CD14-positive monocyte (primary cell): Measurements from ENCODE around the gene SLC6A1. TPM values are rescaled to one million over a fixed set of nuclear protein-coding genes. Genes with fewer than 3 reads are reported as not detected.

Experiments used
- DNase-seq, 3 donors: peaks; one replicate each; pipeline ENCODE4 v3.0.0-alpha.2; 2011 to 2022
- H2AFZ ChIP-seq: 2 replicates; pipeline ENCODE4 v1.6.0; 2012; ENCODE audit warnings: mild to moderate bottlenecking, low read depth, low read length, inconsistent platforms; ENCODE audit not compliant: insufficient read depth, poor library complexity, severe bottlenecking
- H3K27ac ChIP-seq, 2 donors: 1 replicate in 1 of 2; 2 replicates in 1 of 2; pipeline ENCODE4 v1.5.1; 2012 to 2013; ENCODE audit warnings: low read length in 2 of 2, control low read depth in 1 of 2, inconsistent platforms in 1 of 2, low read depth in 1 of 2, mild to moderate bottlenecking in 1 of 2
- H3K27me3 ChIP-seq, 2 donors: one replicate each; pipeline versions ENCODE4 v1.6.0 to v1.6.1; 2011 to 2013; ENCODE audit warnings: low read length in 2 of 2; ENCODE audit not compliant: control insufficient read depth in 2 of 2, insufficient read depth in 2 of 2
- H3K36me3 ChIP-seq, 2 donors: replicated peaks in 1 of 2; 1 replicate in 1 of 2; 2 replicates in 1 of 2; pipeline versions ENCODE4 v1.5.1 to v1.6.1; 2012 to 2013; ENCODE audit warnings: low read length in 2 of 2, control low read depth in 1 of 2, inconsistent platforms in 1 of 2, mild to moderate bottlenecking in 1 of 2; ENCODE audit not compliant: insufficient read depth in 2 of 2, control insufficient read depth in 1 of 2
- H3K4me1 ChIP-seq, 2 donors: 1 replicate in 1 of 2; 2 replicates in 1 of 2; pipeline versions ENCODE4 v1.5.1 to v1.6.1; 2012 to 2013; ENCODE audit warnings: low read length in 2 of 2, control low read depth in 1 of 2, inconsistent platforms in 1 of 2, mild to moderate bottlenecking in 1 of 2, moderate library complexity in 1 of 2; ENCODE audit not compliant: insufficient read depth in 2 of 2, control insufficient read depth in 1 of 2
- H3K4me2 ChIP-seq: replicated peaks from 2 replicates; pipeline ENCODE3; 2012; ENCODE audit warnings: low read length, moderate library complexity, mild to moderate bottlenecking; ENCODE audit not compliant: poor library complexity, severe bottlenecking; ENCODE audit errors: extremely low read depth
- H3K4me3 ChIP-seq, 3 experiments: fragments of 200-600 bp in 1 of 3; sonication (generic) in 1 of 3; replicated peaks in 1 of 3; 1 replicate in 2 of 3; 2 replicates in 1 of 3; pipeline ENCODE4 v1.5.1; 2011 to 2013; ENCODE audit warnings: low read length in 3 of 3, mild to moderate bottlenecking in 3 of 3, control low read depth in 2 of 3, low read depth in 2 of 3, inconsistent platforms in 1 of 3, moderate library complexity in 1 of 3
- H3K79me2 ChIP-seq: 2 replicates; pipeline ENCODE4 v1.6.0; 2012; ENCODE audit warnings: mild to moderate bottlenecking, control low read depth, inconsistent platforms, low read length, moderate library complexity; ENCODE audit not compliant: insufficient read depth
- H3K9ac ChIP-seq: 2 replicates; pipeline ENCODE4 v1.6.0; 2017; ENCODE audit warnings: low read length, mild to moderate bottlenecking; ENCODE audit not compliant: insufficient read depth, poor library complexity, severe bottlenecking
- H3K9me3 ChIP-seq, 2 donors: replicated peaks in 1 of 2; 1 replicate in 1 of 2; 2 replicates in 1 of 2; pipeline versions ENCODE4 v1.5.1 to v1.6.1; 2012 to 2013; ENCODE audit warnings: low read length in 2 of 2, control low read depth in 1 of 2; ENCODE audit not compliant: control insufficient read depth in 1 of 2, insufficient read depth in 1 of 2
- H4K20me1 ChIP-seq: 2 replicates; pipeline ENCODE4 v1.6.0; 2012; ENCODE audit warnings: mild to moderate bottlenecking, low read length, control low read depth, moderate library complexity; ENCODE audit not compliant: insufficient read depth
- H3K27ac Mint-ChIP-seq, 7 donors: one replicate each; pipeline ENCODE4 v1.8.0; 2020; ENCODE audit warnings: mild to moderate bottlenecking in 7 of 7, mixed read lengths in 7 of 7, moderate library complexity in 6 of 7, inconsistent platforms in 2 of 7
- H3K27me3 Mint-ChIP-seq, 3 donors: one replicate each; pipeline ENCODE4 v1.8.0; 2021 to 2022; ENCODE audit warnings: low read depth in 3 of 3, mild to moderate bottlenecking in 3 of 3, mixed read lengths in 3 of 3, moderate library complexity in 3 of 3, inconsistent platforms in 1 of 3
- H3K36me3 Mint-ChIP-seq, 2 donors: one replicate each; pipeline ENCODE4 v1.8.0; 2020; ENCODE audit warnings: mixed read lengths in 2 of 2, inconsistent platforms in 1 of 2, mild to moderate bottlenecking in 1 of 2
- H3K4me1 Mint-ChIP-seq: one replicate; pipeline ENCODE4 v1.8.0; 2020; ENCODE audit warnings: mild to moderate bottlenecking, mixed read lengths
- H3K4me3 Mint-ChIP-seq, 2 donors: one replicate each; pipeline ENCODE4 v1.8.0; 2020; ENCODE audit warnings: mild to moderate bottlenecking in 2 of 2, mixed read lengths in 2 of 2, moderate library complexity in 1 of 2
- H3K9me3 Mint-ChIP-seq, 7 donors: one replicate each; pipeline ENCODE4 v1.8.0; 2020 to 2022; ENCODE audit warnings: mixed read lengths in 7 of 7, mild to moderate bottlenecking in 6 of 7, moderate library complexity in 6 of 7, inconsistent platforms in 2 of 7
- CTCF ChIP-seq: fragments of 200-600 bp; IDR thresholded peaks from one replicate; pipeline ENCODE4 v1.8.0; 2022; ENCODE audit warnings: antibody characterized with exemption, mild to moderate bottlenecking
- WGBS: methylation state at CpG from one replicate; pipeline ENCODE4 v1.1.5; 2013; ENCODE audit warnings: missing lambda C conversion rate; ENCODE audit not compliant: insufficient coverage; 5-methylcytosine and 5-hydroxymethylcytosine counted together
- intact Hi-C, 2 donors: fragments of 100-400 bp; cut with micrococcal nuclease; formaldehyde crosslinking; loops; one replicate each; pipeline versions ENCODE4 v1.15.0 to v1.15.1; 2023
- polyA plus RNA-seq, 3 donors: library from polyadenylated mRNA; depleted of rRNA in 1 of 3; unstranded in 2 of 3; stranded (reverse) in 1 of 3; fragments of 300-500 nt in 2 of 3; fragments of >200 nt in 1 of 3; fragmentation: Illumina TruSeq in 2 of 3; gene quantifications; 1 replicate in 2 of 3; 2 replicates in 1 of 3; pipeline ENCODE4 v1.2.3, GENCODE V29; 2012 to 2021

The SLC6A1 gene
- polyA plus RNA-seq, 3 donors, result not detected

GRCh38 chr3:11022115-11022514 is 29.6 kb downstream of the SLC6A1 start:
- H3K36me3 ChIP-seq, result no peaks in the 10 kb centered on the region
- TF ChIP-seq CTCF, result no peak
- no peak overlapping the region for H3K4me3 Mint-ChIP-seq
- no peak overlapping the region for H3K4me2 ChIP-seq
- no peaks in the 10 kb centered on the region for H3K4me1 ChIP-seq
- no peaks in the 10 kb centered on the region for H4K20me1 ChIP-seq
- intact Hi-C loops, result no loop called here
- H3K4me3 ChIP-seq, result no peak overlapping the region
- no peak overlapping the region for H2AFZ ChIP-seq
- H3K36me3 Mint-ChIP-seq, result no peaks in the 10 kb centered on the region
- peaks cover 0 to 10% of the 10 kb centered on the region in 2 donors for H3K9me3 ChIP-seq
- WGBS, result 90% methylated on average over 2 of the region's 10 CpGs
- no peaks in the 10 kb centered on the region for H3K79me2 ChIP-seq
- H3K9ac ChIP-seq, result no peak overlapping the region
- no peaks in the 10 kb centered on the region for H3K27me3 ChIP-seq
- H3K27me3 Mint-ChIP-seq, result peaks cover 10 to 26% (median 13%) of the 10 kb centered on the region in 3 donors
- H3K4me1 Mint-ChIP-seq, result no peaks in the 10 kb centered on the region
- no peak for DNase-seq
- H3K9me3 Mint-ChIP-seq, result peaks cover 0 to 13% (median 7%) of the 10 kb centered on the region in 7 donors
- no peak overlapping the region for H3K27ac ChIP-seq
- no peak overlapping the region for H3K27ac Mint-ChIP-seq

- TF ChIP-seq CTCF, result no peak
- Histone ChIP-seq H3K9me3 (peaks cover 5 to 21% of the 10 kb centered on the region in 2 donors), H3K4me1 (no peaks in the 10 kb centered on the region), H4K20me1 (no peaks in the 10 kb centered on the region), H3K79me2 (no peaks in the 10 kb centered on the region), H3K36me3 (no peaks in the 10 kb centered on the region), H2AFZ (no peak overlapping the region), H3K4me2 (no peak overlapping the region), H3K9ac (no peak overlapping the region), H3K27ac (no peak overlapping the region), H3K27me3 (no peaks in the 10 kb centered on the region), H3K4me3 (no peak overlapping the region)
- peaks cover 5 to 25% (median 14%) of the 10 kb centered on the region in 7 donors for H3K9me3 Mint-ChIP-seq
- H3K4me3 Mint-ChIP-seq, result no peak overlapping the region
- no CpG with 5 or more reads among the region's 4 CpGs for WGBS
- no peak for DNase-seq
- intact Hi-C loops, result no loop called here
- no peaks in the 10 kb centered on the region for H3K36me3 Mint-ChIP-seq
- H3K27ac Mint-ChIP-seq, result no peak overlapping the region
- H3K27me3 Mint-ChIP-seq, result peaks cover 11 to 25% (median 11%) of the 10 kb centered on the region in 3 donors
- H3K4me1 Mint-ChIP-seq, result no peaks in the 10 kb centered on the region
These were observed 31.6 kb downstream of the SLC6A1 start for GRCh38 chr3:11024181-11024580.
